H1 (cell line): Measurements from ENCODE around the gene ARL3. TPM values are rescaled to one million over a fixed set of nuclear protein-coding genes. Genes with fewer than 3 reads are reported as not detected.

ENCODE experiments used
- CTCF ChIA-PET: fragments of 300-600 bp; sonication (Branson Sonifier 250); formaldehyde crosslinking; loops from one replicate; lab custom pipeline; 2021; ENCODE audit not compliant: partially characterized antibody; lab: Charles Lee
- POLR2A ChIA-PET: fragments of 300-600 bp; sonication (Branson Sonifier 250); formaldehyde crosslinking; loops from one replicate; lab custom pipeline; 2021; ENCODE audit warnings: inconsistent platforms; ENCODE audit not compliant: partially characterized antibody; lab: Charles Lee
- DNase-seq, 2 experiments: peaks; one replicate each; pipeline versions ENCODE4 v3.0.0 to v3.0.0-alpha.2; 2010 to 2022; ENCODE audit warnings: low spot score in 2 of 2, low read depth in 1 of 2, mixed read lengths in 1 of 2
- FAIRE-seq: peaks from 2 replicates; lab custom pipeline; 2011; peaks lifted over from hg19 to GRCh38; lab: Jason Lieb, UNC
- H2AFZ ChIP-seq: 2 replicates; pipeline ENCODE4 v1.8.1; 2012; ENCODE audit warnings: low read length, inconsistent platforms
- H2AK5ac ChIP-seq: 2 replicates; pipeline ENCODE4 v1.6.1; 2013; ENCODE audit warnings: low read depth, low read length
- H2BK120ac ChIP-seq: replicated peaks from 2 replicates; pipeline ENCODE3; 2013; ENCODE audit warnings: low read depth, low read length, inconsistent platforms
- H2BK12ac ChIP-seq: 2 replicates; pipeline ENCODE4 v1.6.1; 2013; ENCODE audit warnings: low read depth, low read length
- H2BK15ac ChIP-seq: 2 replicates; pipeline ENCODE4 v1.6.1; 2013; ENCODE audit warnings: low read length
- H2BK20ac ChIP-seq: 2 replicates; pipeline ENCODE4 v1.6.1; 2013; ENCODE audit warnings: low read length
- H2BK5ac ChIP-seq: 2 replicates; pipeline ENCODE4 v1.6.1; 2013; ENCODE audit warnings: low read depth, low read length
- H3K14ac ChIP-seq: 2 replicates; pipeline ENCODE4 v1.6.1; 2013; ENCODE audit warnings: inconsistent platforms; ENCODE audit not compliant: insufficient read length
- H3K18ac ChIP-seq: 2 replicates; pipeline ENCODE4 v1.6.1; 2013; ENCODE audit warnings: low read length; ENCODE audit errors: extremely low read depth
- H3K23ac ChIP-seq: 2 replicates; pipeline ENCODE4 v1.6.1; 2013; ENCODE audit warnings: inconsistent platforms; ENCODE audit not compliant: insufficient read length
- H3K23me2 ChIP-seq: 2 replicates; pipeline ENCODE4 v1.6.1; 2013; ENCODE audit warnings: low read depth, low read length
- H3K27ac ChIP-seq: 2 replicates; pipeline ENCODE4 v1.6.1; 2011; ENCODE audit warnings: low read depth, low read length, inconsistent platforms
- H3K27me3 ChIP-seq, 4 experiments: replicated peaks in 1 of 4; 1 replicate in 1 of 4; 2 replicates in 3 of 4; pipeline versions ENCODE4 v1.6.1 to v1.8.1; 2011 to 2013; ENCODE audit warnings: low read length in 3 of 4, mild to moderate bottlenecking in 3 of 4, inconsistent platforms in 2 of 4, mixed read lengths in 2 of 4, moderate library complexity in 1 of 4; ENCODE audit not compliant: control insufficient read depth in 3 of 4, insufficient read depth in 3 of 4; ENCODE audit errors: extremely low read depth in 1 of 4
- H3K36me3 ChIP-seq, 4 experiments: 2 replicates each; pipeline versions ENCODE4 v1.6.1 to v1.8.1; 2011 to 2013; ENCODE audit warnings: mild to moderate bottlenecking in 4 of 4, low read length in 3 of 4, moderate library complexity in 2 of 4, control low read depth in 1 of 4, inconsistent platforms in 1 of 4; ENCODE audit not compliant: insufficient read depth in 4 of 4, control insufficient read depth in 2 of 4
- H3K4ac ChIP-seq: replicated peaks from 2 replicates; pipeline ENCODE3; 2013; ENCODE audit warnings: low read length, low read depth, mixed read lengths, inconsistent platforms; ENCODE audit not compliant: insufficient read length
- H3K4me1 ChIP-seq, 4 experiments: replicated peaks in 1 of 4; 1 replicate in 1 of 4; 2 replicates in 3 of 4; pipeline versions ENCODE4 v1.6.1 to v1.8.1; 2011 to 2013; ENCODE audit warnings: low read length in 3 of 4, inconsistent platforms in 2 of 4, mixed read lengths in 1 of 4; ENCODE audit not compliant: insufficient read depth in 4 of 4, control insufficient read depth in 3 of 4
- H3K4me2 ChIP-seq, 2 experiments: 2 replicates each; pipeline versions ENCODE4 v1.6.1 to v1.8.1; 2011 to 2013; ENCODE audit warnings: low read depth in 2 of 2, low read length in 2 of 2, control low read depth in 1 of 2, inconsistent platforms in 1 of 2, mild to moderate bottlenecking in 1 of 2; ENCODE audit not compliant: insufficient read depth in 1 of 2
- H3K4me3 ChIP-seq, 4 experiments: fragments of 200-600, 300-600 bp in 1 of 4; sonication (generic), shearing (Covaris generic), sonication (Bioruptor Twin) in 1 of 4; 2 replicates each; pipeline versions ENCODE4 v1.5.1 to v1.8.1; 2011 to 2016; ENCODE audit warnings: low read length in 4 of 4, low read depth in 3 of 4, control low read depth in 2 of 4, inconsistent platforms in 2 of 4, mild to moderate bottlenecking in 2 of 4, mixed read lengths in 1 of 4, moderate library complexity in 1 of 4; ENCODE audit not compliant: insufficient read depth in 2 of 4; ENCODE audit errors: extremely low read depth in 1 of 4
- H3K56ac ChIP-seq: replicated peaks from 2 replicates; pipeline ENCODE3; 2013; ENCODE audit warnings: low read depth, mild to moderate bottlenecking, mixed read lengths, low read length, inconsistent platforms; ENCODE audit not compliant: insufficient read length
- H3K79me1 ChIP-seq: 2 replicates; pipeline ENCODE4 v1.6.1; 2013; ENCODE audit warnings: low read depth, low read length, control low read depth
- H3K79me2 ChIP-seq, 2 experiments: 2 replicates each; pipeline versions ENCODE4 v1.6.1 to v1.8.1; 2012 to 2013; ENCODE audit warnings: low read length in 2 of 2, mild to moderate bottlenecking in 2 of 2, inconsistent platforms in 1 of 2; ENCODE audit not compliant: insufficient read depth in 2 of 2, control insufficient read depth in 1 of 2
- H3K9ac ChIP-seq, 4 experiments: replicated peaks in 1 of 4; 1 replicate in 1 of 4; 2 replicates in 3 of 4; pipeline versions ENCODE4 v1.6.1 to v1.8.1; 2011 to 2013; ENCODE audit warnings: low read depth in 3 of 4, low read length in 3 of 4, control low read depth in 2 of 4, mild to moderate bottlenecking in 2 of 4, moderate library complexity in 2 of 4, inconsistent platforms in 1 of 4; ENCODE audit errors: extremely low read depth in 1 of 4
- H3K9me3 ChIP-seq, 2 experiments: 2 replicates each; pipeline versions ENCODE4 v1.6.1 to v1.8.1; 2012 to 2013; ENCODE audit warnings: mild to moderate bottlenecking in 2 of 2, moderate library complexity in 2 of 2, control low read depth in 1 of 2, inconsistent platforms in 1 of 2, low read depth in 1 of 2, low read length in 1 of 2, mixed read lengths in 1 of 2; ENCODE audit not compliant: insufficient read depth in 2 of 2
- H4K20me1 ChIP-seq, 2 experiments: replicated peaks in 1 of 2; 2 replicates each; pipeline versions ENCODE3 to v1.8.1; 2011 to 2013; ENCODE audit warnings: inconsistent platforms in 2 of 2, low read length in 2 of 2, mild to moderate bottlenecking in 1 of 2; ENCODE audit not compliant: insufficient read depth in 2 of 2, control insufficient read depth in 1 of 2
- H4K5ac ChIP-seq: 2 replicates; pipeline ENCODE4 v1.6.1; 2013; ENCODE audit warnings: low read length, low read depth, mixed read lengths, inconsistent platforms; ENCODE audit not compliant: insufficient read length
- H4K8ac ChIP-seq: 2 replicates; pipeline ENCODE4 v1.8.0; 2013; ENCODE audit warnings: mild to moderate bottlenecking, moderate library complexity, low read length, inconsistent platforms; ENCODE audit not compliant: insufficient read depth; ENCODE audit errors: extremely low read depth
- H4K91ac ChIP-seq: replicated peaks from 2 replicates; pipeline ENCODE3; 2013; ENCODE audit warnings: low read length, mixed read lengths, inconsistent platforms; ENCODE audit not compliant: insufficient read length
- BRCA1 ChIP-seq: IDR thresholded peaks from 2 replicates; pipeline ENCODE4 v1.6.1; 2012; ENCODE audit warnings: low read depth, low read length, improper control_type of control experiment
- CBX5 ChIP-seq: fragments of 300-800, 300-1000 bp; sonication (generic); IDR thresholded peaks from 2 replicates; pipeline ENCODE4 v1.7.1; 2016; ENCODE audit warnings: antibody characterized with exemption, low read length, low read depth
- CBX8 ChIP-seq: fragments of 300-800, 300-1000 bp; sonication (generic); IDR thresholded peaks from 2 replicates; pipeline ENCODE4 v1.7.1; 2016; ENCODE audit warnings: low read depth, low read length, borderline replicate concordance
- CREB1 ChIP-seq: IDR thresholded peaks from 2 replicates; pipeline ENCODE4 v1.6.1; 2012; ENCODE audit warnings: inconsistent platforms
- E2F6 ChIP-seq: IDR thresholded peaks from 2 replicates; pipeline ENCODE4 v1.6.1; 2012; ENCODE audit warnings: inconsistent platforms
- EGR1 ChIP-seq: IDR thresholded peaks from 2 replicates; pipeline ENCODE4 v1.6.1; 2011; ENCODE audit warnings: low read depth, low read length, borderline replicate concordance
- EP300 ChIP-seq, 2 experiments: IDR thresholded peaks; 1 replicate in 1 of 2; 2 replicates in 1 of 2; pipeline ENCODE4 v1.6.1; 2011 to 2012; ENCODE audit warnings: low read depth in 2 of 2, low read length in 2 of 2, mild to moderate bottlenecking in 2 of 2, borderline replicate concordance in 1 of 2, inconsistent platforms in 1 of 2, moderate library complexity in 1 of 2
- MAFK ChIP-seq: IDR thresholded peaks from 2 replicates; pipeline ENCODE4 v1.6.1; 2012; ENCODE audit warnings: low read depth, mild to moderate bottlenecking, improper control_type of control experiment, low read length
- POLR2A ChIP-seq, 2 experiments: IDR thresholded peaks; 1 replicate in 1 of 2; 2 replicates in 1 of 2; pipeline ENCODE4 v1.6.1; 2011; ENCODE audit warnings: low read depth in 2 of 2, low read length in 2 of 2, mild to moderate bottlenecking in 2 of 2; ENCODE audit errors: control extremely low read depth in 1 of 2
- SP2 ChIP-seq: IDR thresholded peaks from 2 replicates; pipeline ENCODE4 v1.6.1; 2012; ENCODE audit warnings: mild to moderate bottlenecking, low read length, inconsistent platforms
- SRF ChIP-seq: IDR thresholded peaks from 2 replicates; pipeline ENCODE4 v1.6.1; 2011; ENCODE audit warnings: mild to moderate bottlenecking, low read depth, low read length, moderate library complexity
- TAF1 ChIP-seq: IDR thresholded peaks from 2 replicates; pipeline ENCODE4 v1.6.1; 2011; ENCODE audit warnings: mild to moderate bottlenecking, low read depth, low read length
- TCF12 ChIP-seq: IDR thresholded peaks from 2 replicates; pipeline ENCODE4 v1.6.1; 2011; ENCODE audit warnings: low read depth, mild to moderate bottlenecking, low read length
- WGBS, 2 experiments: shearing (Covaris generic) in 1 of 2; methylation state at CpG; one replicate each; pipeline versions ENCODE4 v1.1.6 to v1.1.7; 2013 to 2015; ENCODE audit warnings: low lambda C conversion rate in 2 of 2, mixed read lengths in 2 of 2, inconsistent platforms in 1 of 2, low coverage in 1 of 2, missing lambda C conversion rate in 1 of 2; ENCODE audit not compliant: insufficient replicate concordance in 2 of 2, insufficient coverage in 1 of 2, insufficient read length in 1 of 2; ENCODE audit errors: extremely low coverage in 1 of 2, missing lambda C conversion rate in 1 of 2; 5-methylcytosine and 5-hydroxymethylcytosine counted together
- polyA plus RNA-seq, 7 experiments: library from polyadenylated mRNA; depleted of rRNA in 3 of 7; stranded (reverse) in 5 of 7; unstranded in 2 of 7; fragments of >200 nt in 5 of 7; fragments of 200-250 nt in 2 of 7; gene quantifications; 1 replicate in 5 of 7; 2 replicates in 1 of 7; 4 replicates in 1 of 7; pipeline versions ENCODE4 v1.2.1 to v1.2.3, GENCODE V29; 2011 to 2013; ENCODE audit warnings: missing spikeins in 2 of 7, mixed read lengths in 2 of 7
- total RNA-seq: library from RNA; stranded (reverse); fragmentation: NEBNext Ultra II Directional; extraction: Animal tissue kit (Norgen Biotek cat#: 25700); gene quantifications from 2 replicates; pipeline ENCODE4 v1.2.1, GENCODE V29; 2021
- TF ChIP-seq, protein P1 (sequence below): IDR thresholded peaks from 2 replicates; pipeline ENCODE4 v1.6.1; 2012; ENCODE audit warnings: inconsistent platforms

ARL3 gene
- total and polyA plus RNA-seq, 2 of the 8 experiments (the other 6 are each of a cell fraction or from before 2014, with no cell fraction given): 8.8 to 16.2 TPM

GRCh38 chr10:102720337-102720736, 6.1 kb upstream of the ARL3 start:
- H4K5ac ChIP-seq: no peak overlapping the region
- no peak for TF ChIP-seq CREB1
- no peak for TF ChIP-seq POLR2A (IDR thresholded peaks at IDR 0.05; ENCODE audit: control extremely low read depth in 1 of 2, low read depth in 2 of 2, low read length in 2 of 2)
- TF ChIP-seq E2F6: no peak
- TF ChIP-seq BRCA1: no peak
- TF ChIP-seq TAF1: no peak
- TF ChIP-seq EGR1: no peak
- TF ChIP-seq MAFK: no peak
- TF ChIP-seq EP300 (IDR thresholded peaks at IDR 0.05; ENCODE audit: borderline replicate concordance in 1 of 2, low read depth in 2 of 2, low read length in 2 of 2): no peak
- TF ChIP-seq SRF: no peak
- no peak for TF ChIP-seq CBX5
- TF ChIP-seq, protein P1, sequence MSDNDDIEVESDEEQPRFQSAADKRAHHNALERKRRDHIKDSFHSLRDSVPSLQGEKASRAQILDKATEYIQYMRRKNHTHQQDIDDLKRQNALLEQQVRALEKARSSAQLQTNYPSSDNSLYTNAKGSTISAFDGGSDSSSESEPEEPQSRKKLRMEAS: no peak
- no peak for TF ChIP-seq SP2
- TF ChIP-seq TCF12: no peak
- TF ChIP-seq CBX8: no peak

More at GRCh38 chr10:102720337-102720736, 6.1 kb upstream of the ARL3 start:
- FAIRE-seq (no peak), DNase-seq (no peak)
- 79% methylated on average over 3 of the region's 3 CpGs; no CpG with 5 or more reads in 1 of the 2 experiments for WGBS, 2 experiments
- Histone ChIP-seq H2AFZ (no peak overlapping the region), H4K8ac (no peak overlapping the region), H2BK15ac (no peak overlapping the region), H3K36me3 (peaks cover 0 to 24% (median 5%) of the 10 kb centered on the region in 4 experiments; a peak in 6 of 8 replicates), H4K20me1 (peaks cover 2 to 13% of the 10 kb centered on the region in 2 experiments), H2BK20ac (no peak overlapping the region), H3K9ac (no peak overlapping the region), H2BK120ac (no peak overlapping the region), H3K23me2 (peaks cover 1% of the 10 kb centered on the region; the same call in 1 of the 2 replicates), H2BK12ac (no peak overlapping the region), H3K4me2 (no peak overlapping the region), H3K27ac (no peak overlapping the region), H3K9me3 (no peaks in the 10 kb centered on the region), H3K18ac (no peak overlapping the region), H2BK5ac (peak overlapping the region; percentile 15; the same call in 1 of the 2 replicates), H3K4ac (no peak overlapping the region), H3K27me3 (no peaks in the 10 kb centered on the region), H3K4me1 (peaks cover 5 to 19% (median 12%) of the 10 kb centered on the region in 4 experiments; a peak in 6 of 7 replicates), H3K79me1 (peaks cover 4% of the 10 kb centered on the region), H3K56ac (no peak overlapping the region), H3K14ac (no peak overlapping the region), H3K4me3 (no peak overlapping the region), H2AK5ac (no peak overlapping the region), H4K91ac (no peak overlapping the region), H3K79me2 (peaks cover 0 to 77% of the 10 kb centered on the region in 2 experiments; a peak in 2 of 4 replicates), H3K23ac (no peak overlapping the region)
- ChIA-PET CTCF (interaction anchor here (0.6 to 1.5 kb wide), 9 partner anchors 10 to 1009 kb away, joined by 3 to 5 read pairs (median 4); no protein-coding TSS in a partner anchor), POLR2A (interaction anchor here (1.0 to 1.7 kb wide), 7 partner anchors 8 to 74 kb away, joined by 3 to 9 read pairs (median 3); partner anchors contain the start of gene WBP1L)
